CD14-positive monocyte (primary cell): ENCODE measurements around the gene OLIG2. TPM values are rescaled to one million over a fixed set of nuclear protein-coding genes. Genes with fewer than 3 reads are reported as not detected.
A peak's percentile ranks its signal among the peaks of the same experiment; 100 is the strongest.

Source experiments
- DNase-seq, 3 donors: peaks; one replicate each; pipeline ENCODE4 v3.0.0-alpha.2; 2011 to 2022
- H2AFZ ChIP-seq: 2 replicates; pipeline ENCODE4 v1.6.0; 2012; ENCODE audit warnings: mild to moderate bottlenecking, low read depth, low read length, inconsistent platforms; ENCODE audit not compliant: insufficient read depth, poor library complexity, severe bottlenecking
- H3K27ac ChIP-seq, 2 donors: 1 replicate in 1 of 2; 2 replicates in 1 of 2; pipeline ENCODE4 v1.5.1; 2012 to 2013; ENCODE audit warnings: low read length in 2 of 2, control low read depth in 1 of 2, inconsistent platforms in 1 of 2, low read depth in 1 of 2, mild to moderate bottlenecking in 1 of 2
- H3K27me3 ChIP-seq, 2 donors: one replicate each; pipeline versions ENCODE4 v1.6.0 to v1.6.1; 2011 to 2013; ENCODE audit warnings: low read length in 2 of 2; ENCODE audit not compliant: control insufficient read depth in 2 of 2, insufficient read depth in 2 of 2
- H3K36me3 ChIP-seq, 2 donors: replicated peaks in 1 of 2; 1 replicate in 1 of 2; 2 replicates in 1 of 2; pipeline versions ENCODE4 v1.5.1 to v1.6.1; 2012 to 2013; ENCODE audit warnings: low read length in 2 of 2, control low read depth in 1 of 2, inconsistent platforms in 1 of 2, mild to moderate bottlenecking in 1 of 2; ENCODE audit not compliant: insufficient read depth in 2 of 2, control insufficient read depth in 1 of 2
- H3K4me1 ChIP-seq, 2 donors: 1 replicate in 1 of 2; 2 replicates in 1 of 2; pipeline versions ENCODE4 v1.5.1 to v1.6.1; 2012 to 2013; ENCODE audit warnings: low read length in 2 of 2, control low read depth in 1 of 2, inconsistent platforms in 1 of 2, mild to moderate bottlenecking in 1 of 2, moderate library complexity in 1 of 2; ENCODE audit not compliant: insufficient read depth in 2 of 2, control insufficient read depth in 1 of 2
- H3K4me2 ChIP-seq: replicated peaks from 2 replicates; pipeline ENCODE3; 2012; ENCODE audit warnings: low read length, moderate library complexity, mild to moderate bottlenecking; ENCODE audit not compliant: poor library complexity, severe bottlenecking; ENCODE audit errors: extremely low read depth
- H3K4me3 ChIP-seq, 3 experiments: fragments of 200-600 bp in 1 of 3; sonication (generic) in 1 of 3; replicated peaks in 1 of 3; 1 replicate in 2 of 3; 2 replicates in 1 of 3; pipeline ENCODE4 v1.5.1; 2011 to 2013; ENCODE audit warnings: low read length in 3 of 3, mild to moderate bottlenecking in 3 of 3, control low read depth in 2 of 3, low read depth in 2 of 3, inconsistent platforms in 1 of 3, moderate library complexity in 1 of 3
- H3K79me2 ChIP-seq: 2 replicates; pipeline ENCODE4 v1.6.0; 2012; ENCODE audit warnings: mild to moderate bottlenecking, control low read depth, inconsistent platforms, low read length, moderate library complexity; ENCODE audit not compliant: insufficient read depth
- H3K9ac ChIP-seq: 2 replicates; pipeline ENCODE4 v1.6.0; 2017; ENCODE audit warnings: low read length, mild to moderate bottlenecking; ENCODE audit not compliant: insufficient read depth, poor library complexity, severe bottlenecking
- H3K9me3 ChIP-seq, 2 donors: replicated peaks in 1 of 2; 1 replicate in 1 of 2; 2 replicates in 1 of 2; pipeline versions ENCODE4 v1.5.1 to v1.6.1; 2012 to 2013; ENCODE audit warnings: low read length in 2 of 2, control low read depth in 1 of 2; ENCODE audit not compliant: control insufficient read depth in 1 of 2, insufficient read depth in 1 of 2
- H4K20me1 ChIP-seq: 2 replicates; pipeline ENCODE4 v1.6.0; 2012; ENCODE audit warnings: mild to moderate bottlenecking, low read length, control low read depth, moderate library complexity; ENCODE audit not compliant: insufficient read depth
- H3K27ac Mint-ChIP-seq, 7 donors: one replicate each; pipeline ENCODE4 v1.8.0; 2020; ENCODE audit warnings: mild to moderate bottlenecking in 7 of 7, mixed read lengths in 7 of 7, moderate library complexity in 6 of 7, inconsistent platforms in 2 of 7
- H3K27me3 Mint-ChIP-seq, 3 donors: one replicate each; pipeline ENCODE4 v1.8.0; 2021 to 2022; ENCODE audit warnings: low read depth in 3 of 3, mild to moderate bottlenecking in 3 of 3, mixed read lengths in 3 of 3, moderate library complexity in 3 of 3, inconsistent platforms in 1 of 3
- H3K36me3 Mint-ChIP-seq, 2 donors: one replicate each; pipeline ENCODE4 v1.8.0; 2020; ENCODE audit warnings: mixed read lengths in 2 of 2, inconsistent platforms in 1 of 2, mild to moderate bottlenecking in 1 of 2
- H3K4me1 Mint-ChIP-seq: one replicate; pipeline ENCODE4 v1.8.0; 2020; ENCODE audit warnings: mild to moderate bottlenecking, mixed read lengths
- H3K4me3 Mint-ChIP-seq, 2 donors: one replicate each; pipeline ENCODE4 v1.8.0; 2020; ENCODE audit warnings: mild to moderate bottlenecking in 2 of 2, mixed read lengths in 2 of 2, moderate library complexity in 1 of 2
- H3K9me3 Mint-ChIP-seq, 7 donors: one replicate each; pipeline ENCODE4 v1.8.0; 2020 to 2022; ENCODE audit warnings: mixed read lengths in 7 of 7, mild to moderate bottlenecking in 6 of 7, moderate library complexity in 6 of 7, inconsistent platforms in 2 of 7
- CTCF ChIP-seq: fragments of 200-600 bp; IDR thresholded peaks from one replicate; pipeline ENCODE4 v1.8.0; 2022; ENCODE audit warnings: antibody characterized with exemption, mild to moderate bottlenecking
- WGBS: methylation state at CpG from one replicate; pipeline ENCODE4 v1.1.5; 2013; ENCODE audit warnings: missing lambda C conversion rate; ENCODE audit not compliant: insufficient coverage; 5-methylcytosine and 5-hydroxymethylcytosine counted together
- intact Hi-C, 2 donors: fragments of 100-400 bp; cut with micrococcal nuclease; formaldehyde crosslinking; loops; one replicate each; pipeline versions ENCODE4 v1.15.0 to v1.15.1; 2023
- polyA plus RNA-seq, 3 donors: library from polyadenylated mRNA; depleted of rRNA in 1 of 3; unstranded in 2 of 3; stranded (reverse) in 1 of 3; fragments of 300-500 nt in 2 of 3; fragments of >200 nt in 1 of 3; fragmentation: Illumina TruSeq in 2 of 3; gene quantifications; 1 replicate in 2 of 3; 2 replicates in 1 of 3; pipeline ENCODE4 v1.2.3, GENCODE V29; 2012 to 2021

The OLIG2 gene
- polyA plus RNA-seq, 3 donors, result 0.20 TPM; not detected in 2

GRCh38 chr21:33027401-33028286 is 1.9 kb downstream of the OLIG2 start:
- Histone ChIP-seq H2AFZ (peak overlapping the region; percentile 55), H3K36me3 (no peaks in the 10 kb centered on the region), H3K27me3 (peaks cover 50 to 95% of the 10 kb centered on the region in 2 donors), H3K9me3 (peaks cover 0 to 12% of the 10 kb centered on the region in 2 donors), H3K4me2 (peak overlapping the region; percentile 66), H3K27ac (no peak overlapping the region), H3K4me1 (peaks cover 68 to 72% of the 10 kb centered on the region in 2 donors), H4K20me1 (peaks cover 22% of the 10 kb centered on the region), H3K79me2 (no peaks in the 10 kb centered on the region), H3K4me3 (peak overlapping the region in 1 of 3 experiments; percentile 69), H3K9ac (no peak overlapping the region)
- Mint-ChIP-seq H3K4me3 (peak overlapping the region in 1 of 2 donors; percentile 94), H3K27me3 (peaks cover 80 to 99% (median 93%) of the 10 kb centered on the region in 3 donors), H3K27ac (no peak overlapping the region), H3K36me3 (peaks cover 38% of the 10 kb centered on the region in 2 donors), H3K9me3 (peaks cover 0 to 50% (median 35%) of the 10 kb centered on the region in 7 donors), H3K4me1 (peaks cover 68% of the 10 kb centered on the region)
- intact Hi-C loops, result loop anchor here (5.0 to 10.0 kb wide), 2 partner anchors 45 to 167 kb away; partner anchors contain the start of gene OLIG1 (in 2 of the 2)
- TF ChIP-seq CTCF, result no peak
- DNase-seq, result no peak
- 2% methylated on average over 73 of the region's 85 CpGs for WGBS

GRCh38 chr21:33028287-33028670 is 2.5 kb downstream of the OLIG2 start:
- H3K9me3 ChIP-seq, result peaks cover 0 to 12% of the 10 kb centered on the region in 2 donors
- peaks cover 20% of the 10 kb centered on the region for H4K20me1 ChIP-seq
- no peaks in the 10 kb centered on the region for H3K36me3 ChIP-seq
- Mint-ChIP-seq H3K27ac (peak overlapping the region in 2 of 7 donors; percentile 37 to 50), H3K27me3 (peaks cover 78 to 99% (median 94%) of the 10 kb centered on the region in 3 donors), H3K9me3 (peaks cover 0 to 48% (median 33%) of the 10 kb centered on the region in 7 donors), H3K36me3 (peaks cover 37% of the 10 kb centered on the region in 2 donors), H3K4me1 (peaks cover 65% of the 10 kb centered on the region), H3K4me3 (peak overlapping the region; percentile 60 to 94)
- no peak for TF ChIP-seq CTCF
- H3K27me3 ChIP-seq, result peaks cover 50 to 95% of the 10 kb centered on the region in 2 donors
- no peak for DNase-seq
- H2AFZ ChIP-seq, result no peak overlapping the region
- H3K4me3 ChIP-seq, result peak overlapping the region in 1 of 3 experiments; percentile 69
- H3K79me2 ChIP-seq, result no peaks in the 10 kb centered on the region
- H3K4me1 ChIP-seq, result peaks cover 62 to 65% of the 10 kb centered on the region in 2 donors
- WGBS, result 3% methylated on average over 10 of the region's 15 CpGs
- H3K9ac ChIP-seq, result no peak overlapping the region
- H3K27ac ChIP-seq, result no peak overlapping the region
- intact Hi-C loops, result loop anchor here (5.0 to 10.0 kb wide), 2 partner anchors 44 to 167 kb away; partner anchors contain the start of gene OLIG1 (in 2 of the 2)
- H3K4me2 ChIP-seq, result peak overlapping the region; percentile 66
